ENCODE data around the gene TBC1D5. TPM values are rescaled to one million over a fixed set of nuclear protein-coding genes. Genes with fewer than 3 reads are reported as not detected.

The TBC1D5 gene
- polyA plus RNA-seq, 2 of the 4 experiments (the other 2 are of a cell fraction), result 36.7 to 72.2 TPM

DNA sequence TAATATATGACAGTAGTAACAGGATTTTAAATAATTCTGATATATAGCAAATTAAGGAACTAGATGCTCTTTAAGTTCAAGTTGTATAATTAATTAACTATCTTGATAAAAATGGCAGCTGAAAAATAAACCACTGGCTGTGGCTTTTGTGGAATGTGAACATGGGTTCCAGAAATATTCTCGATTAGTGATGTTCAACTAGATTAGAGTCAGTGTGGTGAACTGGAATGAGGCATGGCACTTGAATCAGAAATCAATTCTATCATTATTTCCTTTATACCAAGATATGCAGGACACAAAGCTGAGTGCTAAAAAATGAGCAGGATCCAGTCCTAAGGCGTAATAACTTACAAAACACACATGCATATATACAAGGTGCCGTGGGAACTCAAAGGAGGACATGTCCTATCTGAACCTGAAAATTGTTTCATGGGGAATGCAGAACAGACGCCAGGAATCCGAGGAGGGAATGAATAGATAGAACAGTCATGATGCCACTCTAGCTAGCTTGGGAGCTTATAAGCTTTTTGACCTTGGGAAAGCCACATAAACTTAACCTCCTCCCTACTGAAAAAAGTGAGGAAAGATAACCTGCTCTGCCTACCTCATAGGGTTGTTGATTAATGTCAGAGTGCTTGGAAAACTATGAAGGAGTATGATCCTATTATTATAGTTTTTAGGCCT, 455.3 kb downstream of the TBC1D5 start:
- Histone ChIP-seq H3K9me3 (no peaks in the 10 kb centered on the region), H3K4me1 (no peaks in the 10 kb centered on the region), H3K4me3 (no peak overlapping the region), H3K27ac (no peak overlapping the region), H3K4me2 (no peak overlapping the region)
- WGBS (ENCODE audit: missing lambda C conversion rate), result 93% methylated on average over 5 of the region's 5 CpGs
- DNase-seq (ENCODE audit: low read depth in 1 of 2, low spot score in 1 of 2), result no peak
- FAIRE-seq, result no peak
- ChIA-PET POLR2A (no interaction called here), CTCF (interaction anchor here (1.0 to 1.5 kb wide), 3 partner anchors 13 to 554 kb away, joined by 3 read pairs; no protein-coding TSS in a partner anchor)
- no peak for TF ChIP-seq EHMT2 (IDR thresholded peaks at IDR 0.05; ENCODE audit: low read depth)
- TF ChIP-seq, protein P1, sequence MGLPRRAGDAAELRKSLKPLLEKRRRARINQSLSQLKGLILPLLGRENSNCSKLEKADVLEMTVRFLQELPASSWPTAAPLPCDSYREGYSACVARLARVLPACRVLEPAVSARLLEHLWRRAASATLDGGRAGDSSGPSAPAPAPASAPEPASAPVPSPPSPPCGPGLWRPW (IDR thresholded peaks at IDR 0.05), result no peak
- TF ChIP-seq, protein P2, sequence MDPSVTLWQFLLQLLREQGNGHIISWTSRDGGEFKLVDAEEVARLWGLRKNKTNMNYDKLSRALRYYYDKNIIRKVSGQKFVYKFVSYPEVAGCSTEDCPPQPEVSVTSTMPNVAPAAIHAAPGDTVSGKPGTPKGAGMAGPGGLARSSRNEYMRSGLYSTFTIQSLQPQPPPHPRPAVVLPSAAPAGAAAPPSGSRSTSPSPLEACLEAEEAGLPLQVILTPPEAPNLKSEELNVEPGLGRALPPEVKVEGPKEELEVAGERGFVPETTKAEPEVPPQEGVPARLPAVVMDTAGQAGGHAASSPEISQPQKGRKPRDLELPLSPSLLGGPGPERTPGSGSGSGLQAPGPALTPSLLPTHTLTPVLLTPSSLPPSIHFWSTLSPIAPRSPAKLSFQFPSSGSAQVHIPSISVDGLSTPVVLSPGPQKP (IDR thresholded peaks at IDR 0.05; ENCODE audit: low read depth, low read length), result no peak
- TF ChIP-seq, protein P3, sequence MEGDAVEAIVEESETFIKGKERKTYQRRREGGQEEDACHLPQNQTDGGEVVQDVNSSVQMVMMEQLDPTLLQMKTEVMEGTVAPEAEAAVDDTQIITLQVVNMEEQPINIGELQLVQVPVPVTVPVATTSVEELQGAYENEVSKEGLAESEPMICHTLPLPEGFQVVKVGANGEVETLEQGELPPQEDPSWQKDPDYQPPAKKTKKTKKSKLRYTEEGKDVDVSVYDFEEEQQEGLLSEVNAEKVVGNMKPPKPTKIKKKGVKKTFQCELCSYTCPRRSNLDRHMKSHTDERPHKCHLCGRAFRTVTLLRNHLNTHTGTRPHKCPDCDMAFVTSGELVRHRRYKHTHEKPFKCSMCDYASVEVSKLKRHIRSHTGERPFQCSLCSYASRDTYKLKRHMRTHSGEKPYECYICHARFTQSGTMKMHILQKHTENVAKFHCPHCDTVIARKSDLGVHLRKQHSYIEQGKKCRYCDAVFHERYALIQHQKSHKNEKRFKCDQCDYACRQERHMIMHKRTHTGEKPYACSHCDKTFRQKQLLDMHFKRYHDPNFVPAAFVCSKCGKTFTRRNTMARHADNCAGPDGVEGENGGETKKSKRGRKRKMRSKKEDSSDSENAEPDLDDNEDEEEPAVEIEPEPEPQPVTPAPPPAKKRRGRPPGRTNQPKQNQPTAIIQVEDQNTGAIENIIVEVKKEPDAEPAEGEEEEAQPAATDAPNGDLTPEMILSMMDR (IDR thresholded peaks at IDR 0.05), result no peak
- TF ChIP-seq EP300 (IDR thresholded peaks at IDR 0.05), result no peak
- no peak for TF ChIP-seq CHD4 (IDR thresholded peaks at IDR 0.05; ENCODE audit: borderline replicate concordance)
- no peak for TF ChIP-seq KDM5A (IDR thresholded peaks at IDR 0.05)
- TF ChIP-seq, protein P4, sequence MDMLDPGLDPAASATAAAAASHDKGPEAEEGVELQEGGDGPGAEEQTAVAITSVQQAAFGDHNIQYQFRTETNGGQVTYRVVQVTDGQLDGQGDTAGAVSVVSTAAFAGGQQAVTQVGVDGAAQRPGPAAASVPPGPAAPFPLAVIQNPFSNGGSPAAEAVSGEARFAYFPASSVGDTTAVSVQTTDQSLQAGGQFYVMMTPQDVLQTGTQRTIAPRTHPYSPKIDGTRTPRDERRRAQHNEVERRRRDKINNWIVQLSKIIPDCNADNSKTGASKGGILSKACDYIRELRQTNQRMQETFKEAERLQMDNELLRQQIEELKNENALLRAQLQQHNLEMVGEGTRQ (IDR thresholded peaks at IDR 0.05), result no peak
- no peak for TF ChIP-seq FOXS1 (CRISPR knock-in tag; IDR thresholded peaks at IDR 0.05)
- TF ChIP-seq NR3C1 (IDR thresholded peaks at IDR 0.05), result no peak
- ATAC-seq, result no peak

DNA sequence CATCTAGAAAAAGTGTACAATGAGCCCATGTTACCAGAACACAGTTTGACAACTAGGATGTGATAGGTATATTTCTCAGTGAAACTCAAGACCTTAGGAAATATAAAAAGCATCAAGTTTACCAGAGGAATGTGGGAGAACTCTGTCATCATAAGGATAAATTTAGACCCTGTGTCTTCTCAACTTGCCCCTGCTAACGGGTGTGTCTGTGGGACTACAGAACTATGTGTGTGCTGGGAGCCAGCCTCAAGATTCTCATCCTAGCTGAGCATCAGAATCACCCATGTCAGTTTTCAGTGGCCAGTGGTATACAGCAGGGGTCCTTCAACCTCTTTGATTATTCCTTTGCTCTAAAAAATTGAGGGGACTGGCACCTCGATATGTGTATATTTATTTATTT, 464.4 kb downstream of the TBC1D5 start:
- FAIRE-seq, result no peak
- 85% methylated on average over 2 of the region's 2 CpGs for WGBS (ENCODE audit: missing lambda C conversion rate)
- POLR2A ChIA-PET, result no interaction called here

DNA sequence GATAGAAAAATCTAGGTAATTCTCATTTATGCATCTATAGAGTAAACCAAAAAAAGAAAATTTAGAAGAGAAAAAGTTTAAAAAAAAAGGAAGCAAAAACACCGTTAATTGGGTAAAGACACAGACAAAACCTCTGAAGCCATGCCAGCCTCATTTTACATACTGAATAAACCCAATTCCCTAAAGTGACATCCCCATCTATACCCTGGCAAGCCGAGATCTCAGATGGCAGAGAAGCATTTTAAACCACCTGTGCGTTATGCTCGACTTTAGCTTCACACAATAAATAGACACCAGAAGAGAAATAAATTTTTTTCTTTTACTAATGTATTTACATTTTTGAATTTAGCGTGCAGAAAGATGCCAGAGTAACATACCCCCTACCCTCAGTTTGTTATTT, 475.6 kb downstream of the TBC1D5 start:
- Histone ChIP-seq H3K4me3 (no peak overlapping the region), H3K27ac (no peak overlapping the region), H3K4me2 (no peak overlapping the region), H3K4me1 (no peaks in the 10 kb centered on the region), H3K9me3 (no peaks in the 10 kb centered on the region)
- no peak for ATAC-seq
- CTCF ChIA-PET, result no interaction called here
- no peak for DNase-seq (ENCODE audit: low read depth in 1 of 2, low spot score in 1 of 2)
- FAIRE-seq, result no peak
- TF ChIP-seq FOXS1 (CRISPR knock-in tag; IDR thresholded peaks at IDR 0.05), result no peak
- 93% methylated on average over 5 of the region's 5 CpGs for WGBS (ENCODE audit: missing lambda C conversion rate)
- POLR2A ChIA-PET, result no interaction called here

More for the DNA sequence above, 464.4 kb downstream of the TBC1D5 start:
- no peak for ATAC-seq
- no peaks in the 10 kb centered on the region for H3K9me3 ChIP-seq
- CTCF ChIA-PET, result interaction anchor here (0.6 to 1.1 kb wide), 2 partner anchors 18 to 26 kb away, joined by 3 read pairs; no protein-coding TSS in a partner anchor
- no peak for TF ChIP-seq RNF2 (IDR thresholded peaks at IDR 0.05; ENCODE audit: borderline replicate concordance, low read depth)
- no peak for TF ChIP-seq RFX5 (IDR thresholded peaks at IDR 0.05)
- no peak for TF ChIP-seq NFE2L2 (conservative IDR thresholded peaks at IDR 0.05; ENCODE audit: low read length)
- TF ChIP-seq HOXB13 (CRISPR knock-in tag; IDR thresholded peaks at IDR 0.05; ENCODE audit: low read depth), result no peak
- no peak for TF ChIP-seq CEBPB (IDR thresholded peaks at IDR 0.05)
- TF ChIP-seq, protein P2 (IDR thresholded peaks at IDR 0.05; ENCODE audit: low read depth, low read length), result no peak
- H3K27ac ChIP-seq, result no peak overlapping the region
- H3K4me3 ChIP-seq, result no peak overlapping the region
- H3K4me2 ChIP-seq, result no peak overlapping the region
- no peak for DNase-seq (ENCODE audit: low read depth in 1 of 2, low spot score in 1 of 2)
- H3K4me1 ChIP-seq, result no peaks in the 10 kb centered on the region

Measured in A549 (cell line).